Astrocyte of the spinal cord (primary cell): Measurements from ENCODE around the gene LOXL4.
"Not testable (repeated sequence)": the region's sequence is repeated elsewhere in the genome, so short reads cannot be mapped to it uniquely, and the experiment has no call there.

ENCODE experiments used
- DNase-seq: peaks from one replicate; pipeline ENCODE4 v3.0.0; 2011; ENCODE audit warnings: low read depth, low spot score
- H3K4me3 ChIP-seq: 2 replicates; pipeline ENCODE4 v1.5.1; 2011; ENCODE audit warnings: low read depth, mild to moderate bottlenecking, low read length, moderate library complexity
- in situ Hi-C: cut with HindIII; loops from 2 replicates; pipeline ENCODE4 v1.10.0; 2017; ENCODE audit warnings: low sequenced_read_pairs
- TF ChIP-seq, protein P1 (sequence below): IDR thresholded peaks from 2 replicates; pipeline ENCODE4 v1.5.1; 2012; ENCODE audit warnings: low read depth, mild to moderate bottlenecking, low read length, inconsistent platforms

Gene LOXL4

DNA sequence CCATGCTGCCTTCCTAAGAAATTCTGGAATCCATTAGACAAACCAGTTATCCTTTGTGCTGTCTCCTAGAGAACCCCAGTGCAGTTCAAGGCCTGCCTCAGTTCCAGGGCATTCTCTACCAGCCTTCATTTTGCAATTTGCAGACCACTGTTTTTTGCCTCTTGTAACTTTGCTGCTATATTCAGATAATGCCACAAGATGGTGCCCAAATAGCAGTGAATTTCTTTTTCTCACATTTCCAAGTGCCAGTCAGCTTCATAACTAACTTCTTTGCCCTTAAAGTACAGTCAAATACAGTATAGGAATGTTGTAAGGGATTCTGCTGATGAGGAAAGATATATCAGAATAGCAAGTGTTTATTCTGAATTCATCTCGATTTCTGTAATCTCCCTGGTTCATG lies 25.2 kb downstream of the LOXL4 start:
- peak; percentile 51 for DNase-seq
- TF ChIP-seq, protein P1, sequence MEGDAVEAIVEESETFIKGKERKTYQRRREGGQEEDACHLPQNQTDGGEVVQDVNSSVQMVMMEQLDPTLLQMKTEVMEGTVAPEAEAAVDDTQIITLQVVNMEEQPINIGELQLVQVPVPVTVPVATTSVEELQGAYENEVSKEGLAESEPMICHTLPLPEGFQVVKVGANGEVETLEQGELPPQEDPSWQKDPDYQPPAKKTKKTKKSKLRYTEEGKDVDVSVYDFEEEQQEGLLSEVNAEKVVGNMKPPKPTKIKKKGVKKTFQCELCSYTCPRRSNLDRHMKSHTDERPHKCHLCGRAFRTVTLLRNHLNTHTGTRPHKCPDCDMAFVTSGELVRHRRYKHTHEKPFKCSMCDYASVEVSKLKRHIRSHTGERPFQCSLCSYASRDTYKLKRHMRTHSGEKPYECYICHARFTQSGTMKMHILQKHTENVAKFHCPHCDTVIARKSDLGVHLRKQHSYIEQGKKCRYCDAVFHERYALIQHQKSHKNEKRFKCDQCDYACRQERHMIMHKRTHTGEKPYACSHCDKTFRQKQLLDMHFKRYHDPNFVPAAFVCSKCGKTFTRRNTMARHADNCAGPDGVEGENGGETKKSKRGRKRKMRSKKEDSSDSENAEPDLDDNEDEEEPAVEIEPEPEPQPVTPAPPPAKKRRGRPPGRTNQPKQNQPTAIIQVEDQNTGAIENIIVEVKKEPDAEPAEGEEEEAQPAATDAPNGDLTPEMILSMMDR: peak; percentile 50

DNA sequence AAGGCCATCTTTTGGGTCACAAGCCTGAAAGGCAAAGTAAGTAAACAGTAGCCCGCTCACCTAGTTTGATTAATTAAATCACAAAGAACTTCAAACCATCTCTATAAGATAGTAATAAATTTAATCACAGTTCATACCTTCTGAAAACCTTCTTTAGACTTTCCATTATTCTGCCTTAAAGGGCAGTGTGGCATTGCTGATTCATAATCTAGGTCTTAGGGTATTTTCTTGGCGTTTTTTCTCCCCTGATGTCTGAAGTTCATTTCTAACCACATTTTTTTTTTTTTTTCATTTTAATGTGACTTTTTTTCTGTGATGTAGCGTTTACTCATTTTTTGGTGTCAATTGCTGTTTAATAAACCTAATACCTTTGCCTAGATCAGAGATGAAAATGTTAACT lies 27.5 kb downstream of the LOXL4 start:
- H3K4me3 ChIP-seq: no peak overlapping the region
- TF ChIP-seq, protein P1: no peak
- in situ Hi-C loops: no loop called here
- no peak for DNase-seq

More for the DNA sequence above, 25.2 kb downstream of the LOXL4 start:
- in situ Hi-C loops: no loop called here
- H3K4me3 ChIP-seq: no peak overlapping the region

DNA sequence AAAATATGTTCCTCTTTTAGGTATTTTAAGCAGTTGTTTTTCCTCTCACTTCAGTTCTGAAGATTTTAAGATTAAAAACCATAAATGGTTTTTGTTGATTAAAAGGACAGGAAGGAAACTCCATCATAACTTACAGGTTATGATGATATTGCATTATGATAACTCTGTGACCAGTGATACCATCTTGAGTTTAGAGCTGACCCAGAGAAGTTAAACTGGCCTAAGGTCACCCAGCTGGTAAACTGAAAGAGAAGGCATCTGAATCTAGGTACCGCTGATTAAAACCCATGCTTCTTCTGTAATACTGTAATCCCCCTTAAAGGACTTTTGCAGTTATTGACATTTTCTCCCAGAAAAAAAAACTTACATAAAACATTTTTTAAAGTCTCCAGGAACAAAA lies 29.6 kb downstream of the LOXL4 start:
- H3K4me3 ChIP-seq: no peak overlapping the region
- DNase-seq: no peak
- TF ChIP-seq, protein P1: no peak
- in situ Hi-C loops: no loop called here

DNA sequence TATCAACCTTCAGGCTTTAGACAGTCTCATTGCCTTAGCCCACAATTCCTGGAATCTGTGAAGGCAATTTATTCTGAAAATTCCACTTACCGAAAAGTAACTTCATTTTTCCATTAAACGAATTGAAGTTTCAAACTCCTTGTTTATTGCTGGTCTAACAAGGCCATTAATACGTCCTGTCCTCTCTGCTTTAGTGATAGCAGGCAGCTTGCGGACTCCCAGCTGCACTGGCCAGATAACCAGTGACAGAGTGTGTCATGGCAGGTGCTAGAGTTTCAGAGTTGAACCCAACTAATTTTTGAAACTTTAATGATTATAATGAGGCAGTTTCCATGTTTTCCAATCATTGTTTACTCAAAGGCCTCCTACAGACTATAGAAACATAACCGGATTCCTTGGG lies 31.1 kb downstream of the LOXL4 start:
- no peak overlapping the region for H3K4me3 ChIP-seq
- TF ChIP-seq, protein P1: no peak
- in situ Hi-C loops: no loop called here
- no peak for DNase-seq

DNA sequence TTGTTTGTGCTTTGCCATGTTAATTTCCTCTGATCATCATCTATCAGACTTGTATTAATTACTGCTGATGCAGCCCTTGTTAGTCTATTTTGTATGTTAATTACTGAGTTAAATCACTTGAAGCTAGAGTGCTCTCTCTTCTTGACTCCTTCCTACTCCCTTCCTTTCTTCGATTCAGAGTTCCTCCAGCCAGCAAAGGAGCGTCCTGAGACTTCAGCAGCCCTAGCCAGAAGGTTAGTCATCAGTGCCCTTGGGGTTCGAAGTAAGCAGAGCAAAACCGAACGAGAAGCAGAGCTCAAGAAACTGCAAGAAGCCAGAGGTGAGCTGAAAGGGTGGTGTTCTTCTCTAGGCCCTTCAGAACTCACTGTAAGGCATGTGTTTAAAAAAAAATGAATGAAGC lies 32.1 kb downstream of the LOXL4 start:
- TF ChIP-seq, protein P1: no peak
- in situ Hi-C loops: no loop called here
- H3K4me3 ChIP-seq: no peak overlapping the region
- DNase-seq: no peak

DNA sequence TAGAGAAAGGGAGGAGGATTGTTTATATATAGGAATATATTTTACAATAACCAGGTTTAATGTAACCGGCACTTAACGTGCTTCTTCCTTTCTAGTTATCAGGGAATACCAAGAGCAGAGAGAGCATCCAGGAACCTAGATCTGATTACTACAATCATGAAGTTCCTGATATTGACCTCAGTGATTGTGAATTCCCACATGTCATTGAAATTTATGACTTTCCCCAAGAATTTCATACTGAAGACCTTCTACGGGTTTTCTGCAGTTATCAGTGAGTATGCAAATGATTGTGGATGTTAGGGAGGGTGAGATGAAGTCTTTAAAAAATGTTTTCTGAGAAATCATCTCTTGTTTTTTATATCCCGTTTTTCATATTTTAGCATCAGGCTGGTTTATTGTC lies 36.6 kb downstream of the LOXL4 start:
- DNase-seq: no peak
- no peak overlapping the region for H3K4me3 ChIP-seq
- in situ Hi-C loops: no loop called here
- TF ChIP-seq, protein P1: no peak

DNA sequence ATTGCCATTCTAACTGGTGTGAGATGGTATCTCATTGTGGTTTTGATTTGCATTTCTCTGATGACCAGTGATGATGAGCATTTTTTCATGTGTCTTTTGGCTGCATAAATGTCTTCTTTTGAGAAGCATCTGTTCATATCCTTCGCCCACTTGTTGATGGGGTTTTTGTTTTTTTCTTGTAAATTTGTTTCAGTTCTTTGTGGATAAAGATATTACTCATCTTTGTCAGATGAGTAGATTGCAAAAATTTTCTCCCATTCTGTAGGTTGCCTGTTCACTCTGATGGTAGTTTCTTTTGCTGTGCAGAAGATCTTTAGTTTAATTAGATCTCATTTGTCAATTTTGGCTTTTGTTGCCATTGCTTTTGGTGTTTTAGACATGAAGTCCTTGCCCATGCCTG lies 39.7 kb downstream of the LOXL4 start:
- H3K4me3 ChIP-seq, DNase-seq, in situ Hi-C loops: not testable (repeated sequence)

DNA sequence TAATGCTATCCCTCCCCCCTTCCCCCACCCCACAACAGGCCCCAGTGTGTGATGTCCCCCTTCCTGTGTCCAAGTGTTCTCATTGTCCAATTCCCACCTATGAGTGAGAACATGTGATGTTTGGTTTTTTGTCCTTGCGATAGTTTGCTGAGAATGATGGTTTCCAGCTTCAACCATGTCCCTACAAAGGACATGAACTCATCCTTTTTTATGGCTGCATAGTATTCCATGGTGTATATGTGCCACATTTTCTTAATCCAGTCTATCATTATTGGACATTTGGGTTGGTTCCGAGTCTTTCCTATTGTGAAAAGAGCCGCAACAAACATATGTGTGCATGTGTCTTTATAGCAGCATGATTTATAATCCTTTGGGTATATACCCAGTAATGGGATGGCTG lies 40.3 kb downstream of the LOXL4 start:
- in situ Hi-C loops, H3K4me3 ChIP-seq: not testable (repeated sequence)

More for the DNA sequence above, 40.3 kb downstream of the LOXL4 start:
- DNase-seq: not testable (repeated sequence)
